ENCODE measurements around the gene RXFP1.
A peak's percentile ranks its signal among the peaks of the same experiment; 100 is the strongest.

RXFP1 gene

DNA sequence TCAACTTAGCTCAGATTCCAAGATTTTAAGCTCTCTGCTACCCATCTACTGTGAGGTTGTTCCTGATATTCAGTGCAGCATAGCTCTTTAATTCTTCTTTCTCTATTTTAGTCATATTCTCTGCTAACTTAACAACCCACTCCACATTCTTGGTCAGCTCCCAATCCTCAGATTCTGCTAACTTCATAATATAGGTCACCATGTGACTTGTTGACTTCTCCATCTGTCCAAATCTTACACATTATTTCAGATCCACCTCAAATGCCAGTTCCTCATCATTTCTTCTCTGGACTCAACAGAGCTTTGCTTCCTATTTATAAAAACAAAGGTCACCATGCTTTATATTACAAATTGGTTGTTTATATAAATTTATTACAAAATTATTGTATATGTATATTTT is 29.3 kb upstream of the RXFP1 start:
- TF ChIP-seq RAD21 (IDR thresholded peaks at IDR 0.05; ENCODE audit: low read depth) (no peak), TEAD4 (IDR thresholded peaks at IDR 0.05) (no peak), EP300 (IDR thresholded peaks at IDR 0.05; ENCODE audit: borderline replicate concordance) (no peak), FOXM1 (IDR thresholded peaks at IDR 0.05; ENCODE audit: borderline replicate concordance, low read depth) (no peak), YY1 (IDR thresholded peaks at IDR 0.05; ENCODE audit: low read depth) (no peak), ZBTB7A (IDR thresholded peaks at IDR 0.05; ENCODE audit: low read depth) (no peak), CREB1 (IDR thresholded peaks at IDR 0.05; ENCODE audit: low read depth) (no peak), TCF12 (IDR thresholded peaks at IDR 0.05; ENCODE audit: low read depth) (no peak), TAF1 (IDR thresholded peaks at IDR 0.05; ENCODE audit: low read depth) (no peak), EGR1 (IDR thresholded peaks at IDR 0.05) (no peak), NFIC (IDR thresholded peaks at IDR 0.05) (no peak)
- TF ChIP-seq, protein P1, sequence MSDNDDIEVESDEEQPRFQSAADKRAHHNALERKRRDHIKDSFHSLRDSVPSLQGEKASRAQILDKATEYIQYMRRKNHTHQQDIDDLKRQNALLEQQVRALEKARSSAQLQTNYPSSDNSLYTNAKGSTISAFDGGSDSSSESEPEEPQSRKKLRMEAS (IDR thresholded peaks at IDR 0.05) = no peak
- TF ChIP-seq, protein P2, sequence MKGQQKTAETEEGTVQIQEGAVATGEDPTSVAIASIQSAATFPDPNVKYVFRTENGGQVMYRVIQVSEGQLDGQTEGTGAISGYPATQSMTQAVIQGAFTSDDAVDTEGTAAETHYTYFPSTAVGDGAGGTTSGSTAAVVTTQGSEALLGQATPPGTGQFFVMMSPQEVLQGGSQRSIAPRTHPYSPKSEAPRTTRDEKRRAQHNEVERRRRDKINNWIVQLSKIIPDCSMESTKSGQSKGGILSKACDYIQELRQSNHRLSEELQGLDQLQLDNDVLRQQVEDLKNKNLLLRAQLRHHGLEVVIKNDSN (IDR thresholded peaks at IDR 0.05) = no peak
- TF ChIP-seq, protein P3, sequence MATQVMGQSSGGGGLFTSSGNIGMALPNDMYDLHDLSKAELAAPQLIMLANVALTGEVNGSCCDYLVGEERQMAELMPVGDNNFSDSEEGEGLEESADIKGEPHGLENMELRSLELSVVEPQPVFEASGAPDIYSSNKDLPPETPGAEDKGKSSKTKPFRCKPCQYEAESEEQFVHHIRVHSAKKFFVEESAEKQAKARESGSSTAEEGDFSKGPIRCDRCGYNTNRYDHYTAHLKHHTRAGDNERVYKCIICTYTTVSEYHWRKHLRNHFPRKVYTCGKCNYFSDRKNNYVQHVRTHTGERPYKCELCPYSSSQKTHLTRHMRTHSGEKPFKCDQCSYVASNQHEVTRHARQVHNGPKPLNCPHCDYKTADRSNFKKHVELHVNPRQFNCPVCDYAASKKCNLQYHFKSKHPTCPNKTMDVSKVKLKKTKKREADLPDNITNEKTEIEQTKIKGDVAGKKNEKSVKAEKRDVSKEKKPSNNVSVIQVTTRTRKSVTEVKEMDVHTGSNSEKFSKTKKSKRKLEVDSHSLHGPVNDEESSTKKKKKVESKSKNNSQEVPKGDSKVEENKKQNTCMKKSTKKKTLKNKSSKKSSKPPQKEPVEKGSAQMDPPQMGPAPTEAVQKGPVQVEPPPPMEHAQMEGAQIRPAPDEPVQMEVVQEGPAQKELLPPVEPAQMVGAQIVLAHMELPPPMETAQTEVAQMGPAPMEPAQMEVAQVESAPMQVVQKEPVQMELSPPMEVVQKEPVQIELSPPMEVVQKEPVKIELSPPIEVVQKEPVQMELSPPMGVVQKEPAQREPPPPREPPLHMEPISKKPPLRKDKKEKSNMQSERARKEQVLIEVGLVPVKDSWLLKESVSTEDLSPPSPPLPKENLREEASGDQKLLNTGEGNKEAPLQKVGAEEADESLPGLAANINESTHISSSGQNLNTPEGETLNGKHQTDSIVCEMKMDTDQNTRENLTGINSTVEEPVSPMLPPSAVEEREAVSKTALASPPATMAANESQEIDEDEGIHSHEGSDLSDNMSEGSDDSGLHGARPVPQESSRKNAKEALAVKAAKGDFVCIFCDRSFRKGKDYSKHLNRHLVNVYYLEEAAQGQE (IDR thresholded peaks at IDR 0.05; ENCODE audit: low read depth) = no peak

DNA sequence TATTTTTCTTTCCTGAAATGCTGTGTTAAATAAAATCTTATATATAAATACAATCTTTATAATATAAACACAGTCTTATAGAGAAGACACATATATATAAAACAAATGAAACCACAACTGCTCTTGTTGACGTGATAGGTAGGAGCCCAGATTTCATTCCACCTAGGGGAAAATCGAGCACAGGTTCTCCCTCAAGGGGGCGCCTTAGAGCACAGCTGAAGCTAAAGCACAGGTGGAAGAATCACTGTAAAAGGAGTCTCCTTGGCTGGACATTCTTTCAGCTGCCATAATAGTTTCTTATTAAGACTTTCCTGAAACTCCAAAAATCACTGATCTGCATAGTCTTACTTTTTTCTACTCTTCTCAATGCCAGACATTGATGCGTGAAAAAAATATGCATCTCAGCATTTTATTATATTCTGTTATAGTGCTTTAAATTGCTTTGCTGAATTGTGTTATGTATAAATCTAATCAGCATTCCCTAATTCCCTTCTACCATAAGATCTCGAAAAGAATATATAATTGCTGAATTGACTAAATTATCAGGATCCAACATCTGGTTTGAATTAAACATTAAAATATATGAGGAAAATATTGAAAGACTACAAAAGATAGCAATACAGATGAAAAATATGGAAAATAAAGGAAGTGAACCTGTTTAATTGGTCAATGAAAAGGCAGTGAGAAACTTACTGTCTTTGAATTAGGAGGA is 25.5 kb upstream of the RXFP1 start:
- TF ChIP-seq RAD21 (IDR thresholded peaks at IDR 0.05; ENCODE audit: low read depth) = peak; percentile 67
- TF ChIP-seq, protein P2 (IDR thresholded peaks at IDR 0.05) = no peak

DNA sequence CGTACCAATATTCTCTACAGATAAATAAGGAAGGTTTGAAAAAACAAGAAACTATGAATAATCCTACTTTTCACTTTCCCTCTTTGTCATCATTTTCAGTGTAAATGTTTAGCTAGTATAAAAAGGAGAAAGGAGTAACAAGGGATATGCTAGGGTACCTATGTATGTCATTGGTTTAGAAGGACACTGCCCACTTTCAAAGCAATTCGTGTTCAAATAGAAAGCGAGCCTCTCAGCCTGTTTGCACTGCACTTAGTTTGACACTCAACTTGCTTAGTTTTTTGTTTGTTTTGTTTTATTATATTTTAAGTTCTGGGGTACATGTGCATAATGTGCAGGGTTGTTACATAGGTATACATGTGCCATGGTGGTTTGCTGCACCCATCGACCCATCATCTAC is 21.6 kb upstream of the RXFP1 start:
- TF ChIP-seq NFIC (IDR thresholded peaks at IDR 0.05) = no peak

DNA sequence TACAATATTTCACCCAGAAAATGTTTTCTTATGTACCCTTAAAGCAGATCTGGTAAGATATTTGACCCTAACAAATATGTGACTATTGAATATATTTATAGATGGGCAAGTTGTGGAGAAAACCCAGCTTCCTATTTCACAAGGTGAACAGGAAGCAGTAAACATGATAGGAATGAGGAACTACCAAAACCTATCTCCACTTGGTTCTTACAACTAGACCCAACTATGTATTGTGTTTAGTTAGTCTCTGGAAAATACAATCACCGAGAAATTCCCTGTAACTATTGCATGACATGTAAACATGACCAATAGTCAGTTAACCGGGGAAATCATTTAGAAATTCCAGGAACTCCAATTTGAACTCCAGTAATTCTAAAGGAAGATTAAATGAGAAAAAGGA is 8.4 kb upstream of the RXFP1 start:
- TF ChIP-seq, protein P3 (IDR thresholded peaks at IDR 0.05; ENCODE audit: low read depth) = no peak
- no peak for TF ChIP-seq YY1 (IDR thresholded peaks at IDR 0.05; ENCODE audit: low read depth)
- no peak for TF ChIP-seq CEBPB (IDR thresholded peaks at IDR 0.05)
- no peak for TF ChIP-seq CREB1 (IDR thresholded peaks at IDR 0.05; ENCODE audit: low read depth)
- no peak for TF ChIP-seq EP300 (IDR thresholded peaks at IDR 0.05; ENCODE audit: borderline replicate concordance)
- TF ChIP-seq TEAD4 (IDR thresholded peaks at IDR 0.05) = no peak
- no peak for TF ChIP-seq FOXM1 (IDR thresholded peaks at IDR 0.05; ENCODE audit: borderline replicate concordance, low read depth)
- TF ChIP-seq TAF1 (IDR thresholded peaks at IDR 0.05; ENCODE audit: low read depth) = no peak
- no peak for TF ChIP-seq EGR1 (IDR thresholded peaks at IDR 0.05)
- TF ChIP-seq TCF12 (IDR thresholded peaks at IDR 0.05; ENCODE audit: low read depth) = no peak
- TF ChIP-seq NFIC (IDR thresholded peaks at IDR 0.05) = no peak
- TF ChIP-seq RAD21 (IDR thresholded peaks at IDR 0.05; ENCODE audit: low read depth) = no peak
- TF ChIP-seq ZBTB7A (IDR thresholded peaks at IDR 0.05; ENCODE audit: low read depth) = no peak
- TF ChIP-seq, protein P2 (IDR thresholded peaks at IDR 0.05) = no peak
- TF ChIP-seq, protein P1 (IDR thresholded peaks at IDR 0.05) = no peak

DNA sequence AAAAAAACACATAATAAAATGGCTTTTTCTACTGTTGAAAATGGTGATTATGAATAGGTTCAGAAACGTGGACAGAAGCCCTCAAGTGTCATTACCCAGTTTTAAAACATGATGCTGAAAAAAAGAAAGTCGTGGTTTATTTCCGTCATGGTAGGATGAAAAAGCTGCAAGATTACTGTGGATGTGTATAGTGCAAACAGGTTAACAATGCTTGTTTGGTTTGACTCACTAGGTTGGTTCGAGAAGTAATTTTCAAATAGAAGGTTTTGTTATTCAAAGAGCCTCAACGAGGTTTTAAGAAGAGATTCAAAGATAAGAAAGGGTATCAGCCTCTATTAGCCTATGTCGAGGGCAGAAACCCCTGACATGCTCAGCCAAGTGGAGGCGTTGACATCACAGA is 2.5 kb upstream of the RXFP1 start:
- TF ChIP-seq TAF1 (IDR thresholded peaks at IDR 0.05; ENCODE audit: low read depth) (no peak), CEBPB (IDR thresholded peaks at IDR 0.05) (no peak), TCF12 (IDR thresholded peaks at IDR 0.05; ENCODE audit: low read depth) (no peak), EGR1 (IDR thresholded peaks at IDR 0.05) (no peak), NFIC (IDR thresholded peaks at IDR 0.05) (no peak), RAD21 (IDR thresholded peaks at IDR 0.05; ENCODE audit: low read depth) (no peak), ZBTB7A (IDR thresholded peaks at IDR 0.05; ENCODE audit: low read depth) (no peak), FOXM1 (IDR thresholded peaks at IDR 0.05; ENCODE audit: borderline replicate concordance, low read depth) (no peak)

DNA sequence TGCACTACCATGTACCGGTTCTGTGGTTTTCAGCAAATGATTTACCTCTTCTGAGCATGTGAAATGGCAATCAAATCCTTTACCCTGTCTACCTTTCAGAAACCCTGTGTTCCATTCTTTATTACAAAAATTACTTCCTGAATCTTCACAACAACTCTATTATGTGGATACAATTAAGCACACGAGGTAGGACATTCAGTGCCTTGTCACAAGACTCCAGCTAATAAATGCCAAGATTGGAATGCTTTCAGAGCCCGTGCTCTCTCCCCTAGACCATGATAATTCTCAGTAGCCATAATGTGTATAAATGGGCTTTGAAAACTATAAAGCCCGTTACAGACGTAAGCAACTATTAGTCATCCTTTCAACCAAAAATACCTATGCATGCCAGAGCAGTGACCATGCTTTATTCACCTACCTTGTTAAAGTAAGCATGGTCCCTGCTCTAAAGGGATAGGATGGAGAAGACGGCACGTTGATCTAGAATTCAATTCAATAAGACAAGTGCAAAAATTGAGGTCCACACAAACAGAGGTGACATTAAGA is 2.4 kb downstream of the RXFP1 start:
- no peak for TF ChIP-seq CEBPB (IDR thresholded peaks at IDR 0.05)
- TF ChIP-seq, protein P3 (IDR thresholded peaks at IDR 0.05; ENCODE audit: low read depth) = no peak

Data from Ishikawa (cell line).